MM.1S (cell line): ENCODE data around the gene ELFN1.

Experiments used
- DNase-seq: peaks from one replicate; pipeline ENCODE4 v3.0.0-alpha.2; 2015
- H2AFZ ChIP-seq: fragments of 300-600 bp; sonication (generic); 2 replicates; pipeline ENCODE4 v1.6.0; 2016; ENCODE audit warnings: antibody characterized with exemption, low read length
- H3F3A ChIP-seq: fragments of 300-600 bp; sonication (generic); 2 replicates; pipeline ENCODE4 v1.6.1; 2016; ENCODE audit warnings: mild to moderate bottlenecking, antibody characterized with exemption, low read length, moderate library complexity, mixed read lengths; ENCODE audit not compliant: insufficient read depth
- H3K27ac ChIP-seq: fragments of 300-600 bp; sonication (generic); 2 replicates; pipeline ENCODE4 v1.5.1; 2016; ENCODE audit warnings: mild to moderate bottlenecking, low read length
- H3K27me3 ChIP-seq: fragments of 300-600 bp; sonication (generic); replicated peaks from 2 replicates; pipeline ENCODE4 v1.6.0; 2016; ENCODE audit warnings: low read length; ENCODE audit not compliant: insufficient read depth
- H3K36me3 ChIP-seq: fragments of 300-600 bp; sonication (generic); replicated peaks from 2 replicates; pipeline ENCODE4 v1.6.1; 2016; ENCODE audit warnings: mild to moderate bottlenecking, low read length, mixed read lengths; ENCODE audit not compliant: insufficient read depth
- H3K4me1 ChIP-seq: fragments of 300-600 bp; sonication (generic); 2 replicates; pipeline ENCODE4 v1.6.1; 2016; ENCODE audit warnings: low read length, mixed read lengths
- H3K4me2 ChIP-seq: fragments of 300-600 bp; sonication (generic); 2 replicates; pipeline ENCODE4 v1.6.0; 2016; ENCODE audit warnings: low read depth, low read length
- H3K4me3 ChIP-seq: fragments of 300-600 bp; sonication (generic); 2 replicates; pipeline ENCODE4 v1.5.1; 2016; ENCODE audit warnings: low read length, mixed read lengths
- H3K79me2 ChIP-seq: fragments of 300-600 bp; sonication (generic); 2 replicates; pipeline ENCODE4 v1.6.1; 2016; ENCODE audit warnings: mixed run types, low read length, mixed read lengths
- H3K9ac ChIP-seq: fragments of 300-600 bp; sonication (generic); 2 replicates; pipeline ENCODE4 v1.6.1; 2016; ENCODE audit warnings: low read length, mixed read lengths
- H3K9me2 ChIP-seq: fragments of 300-600 bp; sonication (generic); replicated peaks from 2 replicates; pipeline ENCODE4 v1.6.1; 2016; ENCODE audit warnings: mild to moderate bottlenecking, low read length, mixed read lengths; ENCODE audit not compliant: insufficient read depth
- H3K9me3 ChIP-seq: fragments of 300-600 bp; sonication (generic); replicated peaks from 2 replicates; pipeline ENCODE4 v1.6.1; 2016; ENCODE audit warnings: mild to moderate bottlenecking, low read length, mixed read lengths; ENCODE audit not compliant: insufficient read depth
- H4K20me1 ChIP-seq: fragments of 300-600 bp; sonication (generic); 2 replicates; pipeline ENCODE4 v1.6.1; 2016; ENCODE audit warnings: mild to moderate bottlenecking, low read length, moderate library complexity, mixed read lengths; ENCODE audit not compliant: insufficient read depth
- EZH2 ChIP-seq: fragments of 300-600 bp; sonication (generic); optimal IDR thresholded peaks from 2 replicates; pipeline ENCODE3; 2017; ENCODE audit warnings: low read depth, mild to moderate bottlenecking, antibody characterized with exemption, low read length, mixed read lengths
- EZH2phosphoT487 ChIP-seq: fragments of 300-600 bp; sonication (generic); IDR thresholded peaks from 2 replicates; pipeline ENCODE4 v1.6.1; 2018; ENCODE audit warnings: antibody characterized with exemption, low read length
- TF ChIP-seq, protein P1 (sequence below): fragments of 300-600 bp; sonication (generic); IDR thresholded peaks from 2 replicates; pipeline ENCODE4 v1.5.1; 2016; ENCODE audit warnings: antibody characterized with exemption, low read length, mixed read lengths

Gene ELFN1

DNA sequence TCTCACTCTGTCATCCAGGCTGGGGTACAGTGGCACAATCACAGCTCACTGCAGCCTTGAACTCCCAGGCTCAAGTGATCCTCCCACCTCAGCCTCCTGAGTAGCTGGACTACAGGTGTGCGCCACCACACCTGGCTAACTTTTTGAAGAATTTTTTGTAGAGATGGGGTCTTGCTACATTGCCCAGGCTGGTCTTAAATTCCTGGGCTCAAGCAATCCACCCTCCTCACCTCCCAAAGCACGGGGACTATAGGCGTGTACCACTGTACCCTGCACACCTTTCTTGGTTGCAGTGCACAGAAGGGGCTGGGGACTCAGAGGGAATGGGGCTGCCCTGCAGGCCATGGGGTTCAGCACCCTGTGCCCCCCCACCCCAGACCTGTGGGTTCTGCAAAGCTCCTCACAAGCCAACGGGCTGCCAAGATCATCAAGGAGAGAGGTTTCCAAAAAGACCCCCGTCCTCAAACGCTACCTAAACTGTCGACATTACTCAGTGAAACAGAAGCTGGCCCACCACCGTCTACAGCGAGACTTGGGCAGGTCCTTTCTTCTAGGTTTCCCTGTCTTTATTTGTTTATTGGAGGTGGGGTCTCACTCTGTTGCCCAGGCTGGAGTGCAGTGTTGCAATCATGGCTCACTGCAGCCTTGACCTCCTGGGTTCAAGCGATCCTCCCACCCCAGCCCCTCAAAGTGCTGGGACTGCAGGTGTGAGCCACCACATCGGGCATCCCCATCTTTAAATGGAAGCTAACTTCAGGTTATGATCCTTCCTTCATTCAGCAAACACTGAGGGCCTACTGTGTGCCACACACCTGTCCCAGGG is 26.6 kb upstream of the ELFN1 start:
- DNase-seq: no peak
- Histone ChIP-seq H3K9me3 (no peaks in the 10 kb centered on the region), H3K4me1 (no peaks in the 10 kb centered on the region), H3K79me2 (no peaks in the 10 kb centered on the region), H3K36me3 (no peaks in the 10 kb centered on the region), H2AFZ (no peak overlapping the region), H3K4me2 (no peak overlapping the region), H3K9me2 (no peaks in the 10 kb centered on the region), H3K9ac (no peak overlapping the region), H3F3A (no peaks in the 10 kb centered on the region), H4K20me1 (no peaks in the 10 kb centered on the region), H3K27ac (no peak overlapping the region), H3K4me3 (no peak overlapping the region), H3K27me3 (peaks cover 83% of the 10 kb centered on the region)
- no peak for TF ChIP-seq EZH2phosphoT487
- no peak for TF ChIP-seq EZH2
- TF ChIP-seq, protein P1, sequence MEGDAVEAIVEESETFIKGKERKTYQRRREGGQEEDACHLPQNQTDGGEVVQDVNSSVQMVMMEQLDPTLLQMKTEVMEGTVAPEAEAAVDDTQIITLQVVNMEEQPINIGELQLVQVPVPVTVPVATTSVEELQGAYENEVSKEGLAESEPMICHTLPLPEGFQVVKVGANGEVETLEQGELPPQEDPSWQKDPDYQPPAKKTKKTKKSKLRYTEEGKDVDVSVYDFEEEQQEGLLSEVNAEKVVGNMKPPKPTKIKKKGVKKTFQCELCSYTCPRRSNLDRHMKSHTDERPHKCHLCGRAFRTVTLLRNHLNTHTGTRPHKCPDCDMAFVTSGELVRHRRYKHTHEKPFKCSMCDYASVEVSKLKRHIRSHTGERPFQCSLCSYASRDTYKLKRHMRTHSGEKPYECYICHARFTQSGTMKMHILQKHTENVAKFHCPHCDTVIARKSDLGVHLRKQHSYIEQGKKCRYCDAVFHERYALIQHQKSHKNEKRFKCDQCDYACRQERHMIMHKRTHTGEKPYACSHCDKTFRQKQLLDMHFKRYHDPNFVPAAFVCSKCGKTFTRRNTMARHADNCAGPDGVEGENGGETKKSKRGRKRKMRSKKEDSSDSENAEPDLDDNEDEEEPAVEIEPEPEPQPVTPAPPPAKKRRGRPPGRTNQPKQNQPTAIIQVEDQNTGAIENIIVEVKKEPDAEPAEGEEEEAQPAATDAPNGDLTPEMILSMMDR: no peak

DNA sequence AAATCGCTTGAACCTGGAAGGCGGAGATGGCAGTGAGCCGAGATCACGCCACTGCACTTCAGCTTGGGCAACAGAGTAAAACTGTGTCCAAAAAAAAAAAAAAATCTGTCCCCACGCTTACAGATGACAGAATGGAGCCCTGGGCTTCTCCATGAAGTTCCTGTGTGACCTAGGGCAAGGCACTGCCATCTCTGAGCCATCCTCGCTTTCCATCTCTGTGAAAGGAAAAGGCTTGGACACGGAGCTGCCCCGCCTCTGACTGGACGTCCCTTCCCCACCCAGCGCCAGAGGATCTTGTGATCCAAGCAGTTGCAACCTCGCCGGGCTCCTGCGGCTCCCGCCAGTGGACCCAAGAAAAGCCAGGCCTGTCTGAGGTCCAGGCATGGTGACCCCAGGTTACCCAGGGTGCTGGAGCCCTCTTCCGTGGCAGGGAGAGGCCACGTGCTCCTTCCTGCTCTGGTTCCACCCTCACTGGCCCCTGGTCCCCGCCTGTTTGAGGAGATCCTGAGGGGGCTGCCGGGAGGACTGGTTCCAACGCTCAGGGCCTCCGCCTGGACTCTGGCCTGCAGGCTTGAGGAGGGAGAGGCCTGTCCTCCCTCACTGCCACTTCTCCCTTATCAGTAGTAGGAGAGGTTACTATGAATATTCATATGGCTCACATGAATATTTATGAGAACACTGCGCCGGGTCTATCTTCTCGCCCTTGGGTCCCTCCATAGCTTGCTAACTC is 25.6 kb upstream of the ELFN1 start:
- H3K4me1 ChIP-seq: no peaks in the 10 kb centered on the region
- no peak overlapping the region for H3K9ac ChIP-seq
- no peaks in the 10 kb centered on the region for H3K36me3 ChIP-seq
- no peak overlapping the region for H3K4me2 ChIP-seq
- no peak overlapping the region for H2AFZ ChIP-seq
- no peak overlapping the region for H3K27ac ChIP-seq
- peaks cover 81% of the 10 kb centered on the region for H3K27me3 ChIP-seq
- TF ChIP-seq EZH2phosphoT487 (no peak), EZH2 (no peak)
- TF ChIP-seq, protein P1: no peak
- H4K20me1 ChIP-seq: no peaks in the 10 kb centered on the region
- no peak overlapping the region for H3K4me3 ChIP-seq
- DNase-seq: no peak
- no peaks in the 10 kb centered on the region for H3K9me2 ChIP-seq
- H3K9me3 ChIP-seq: no peaks in the 10 kb centered on the region
- no peaks in the 10 kb centered on the region for H3F3A ChIP-seq
- H3K79me2 ChIP-seq: no peaks in the 10 kb centered on the region

DNA sequence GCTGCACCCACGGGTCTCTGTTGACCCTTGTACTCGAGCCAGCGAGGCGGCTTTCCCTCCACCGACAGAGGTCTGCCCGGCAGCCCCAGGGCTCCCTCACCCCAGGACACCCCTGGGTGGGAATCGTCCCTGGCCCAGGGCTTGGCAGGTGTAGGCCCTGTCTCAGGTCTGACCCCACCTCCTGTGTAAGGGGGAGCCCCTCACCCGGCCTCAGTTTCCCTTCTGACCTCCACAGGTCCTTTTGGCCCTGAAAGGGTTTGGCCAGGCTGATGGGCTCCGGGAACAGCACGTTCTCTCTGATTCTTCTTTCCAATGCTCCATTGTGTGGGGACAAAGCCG is 25.0 kb upstream of the ELFN1 start:
- no peak for DNase-seq
- Histone ChIP-seq H3K27me3 (peaks cover 81% of the 10 kb centered on the region), H3K27ac (no peak overlapping the region), H3K4me2 (no peak overlapping the region), H3K9me2 (no peaks in the 10 kb centered on the region), H3K4me1 (no peaks in the 10 kb centered on the region), H2AFZ (no peak overlapping the region), H3K36me3 (no peaks in the 10 kb centered on the region), H4K20me1 (no peaks in the 10 kb centered on the region), H3K9me3 (no peaks in the 10 kb centered on the region), H3K4me3 (no peak overlapping the region), H3K79me2 (no peaks in the 10 kb centered on the region), H3F3A (no peaks in the 10 kb centered on the region), H3K9ac (no peak overlapping the region)
- no peak for TF ChIP-seq EZH2phosphoT487
- TF ChIP-seq, protein P1: no peak
- TF ChIP-seq EZH2: no peak
